TTC549 (cell line): ENCODE measurements around the gene CYP3A5.

Experiments used
- FAIRE-seq: peaks from 2 replicates; lab custom pipeline; 2012; peaks lifted over from hg19 to GRCh38; lab: Jason Lieb, UNC

The CYP3A5 gene

GRCh38 chr7:99615989-99616358, 63.8 kb downstream of the CYP3A5 start:
- FAIRE-seq: no peak

- no peak for FAIRE-seq
Observed at GRCh38 chr7:99614495-99614894, 65.3 kb downstream of the CYP3A5 start.

- FAIRE-seq: no peak
Observed at GRCh38 chr7:99607548-99607947, 72.2 kb downstream of the CYP3A5 start.

- no peak for FAIRE-seq
Observed at GRCh38 chr7:99606531-99606930, 73.3 kb downstream of the CYP3A5 start.

GRCh38 chr7:99605527-99605926, 74.3 kb downstream of the CYP3A5 start:
- no peak for FAIRE-seq

GRCh38 chr7:99601656-99602310, 78.0 kb downstream of the CYP3A5 start:
- no peak for FAIRE-seq

- FAIRE-seq: no peak
Observed at GRCh38 chr7:99599836-99600235, 80.0 kb downstream of the CYP3A5 start.
